ENCODE measurements around the gene CCNQ. TPM values are rescaled to one million over a fixed set of nuclear protein-coding genes. Genes with fewer than 3 reads are reported as not detected.

The CCNQ gene
- total RNA-seq, 1 donor from 2014 or later = 17.3 TPM

DNA sequence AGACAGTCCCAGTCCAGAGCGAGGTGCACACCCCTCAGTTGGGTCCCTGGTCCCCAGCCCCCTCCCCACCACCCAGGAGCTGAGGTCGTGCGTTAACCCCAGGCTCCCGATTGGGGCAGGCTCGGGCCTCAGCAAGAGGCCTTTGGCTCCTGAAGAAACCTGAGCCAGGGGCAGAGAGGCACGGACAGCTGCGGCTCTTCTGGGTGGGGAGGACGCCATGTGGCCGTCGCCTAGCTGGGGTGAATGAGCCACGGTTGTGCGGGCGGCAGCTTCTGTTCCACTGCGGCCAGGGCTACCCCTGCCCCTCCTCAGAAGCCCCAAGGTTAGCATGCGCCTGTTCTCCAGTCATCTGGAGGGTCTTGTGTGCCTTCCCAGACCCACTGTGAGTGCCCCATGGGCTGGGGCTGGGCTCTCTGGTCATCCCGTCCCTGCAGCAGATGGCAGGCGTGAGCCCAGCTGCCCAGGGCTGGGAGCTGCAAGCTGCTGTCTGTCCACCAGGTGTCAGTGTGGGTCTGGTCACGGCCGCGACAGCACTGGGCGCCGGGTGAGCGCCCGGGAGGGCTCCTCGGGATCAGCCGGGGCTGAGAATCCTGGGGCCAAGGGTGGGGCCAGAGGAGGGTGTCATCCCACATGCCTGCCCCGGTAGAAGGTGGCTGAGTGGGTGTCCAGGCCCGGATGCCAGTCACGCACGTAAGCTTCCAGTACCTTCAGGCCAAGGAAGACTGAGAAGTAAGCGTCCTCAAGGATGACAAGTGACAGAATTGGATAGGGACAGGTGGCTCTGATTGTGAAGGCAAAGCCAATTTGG is 59.6 kb downstream of the CCNQ start:
- DNase-seq = peak; percentile 44

DNA sequence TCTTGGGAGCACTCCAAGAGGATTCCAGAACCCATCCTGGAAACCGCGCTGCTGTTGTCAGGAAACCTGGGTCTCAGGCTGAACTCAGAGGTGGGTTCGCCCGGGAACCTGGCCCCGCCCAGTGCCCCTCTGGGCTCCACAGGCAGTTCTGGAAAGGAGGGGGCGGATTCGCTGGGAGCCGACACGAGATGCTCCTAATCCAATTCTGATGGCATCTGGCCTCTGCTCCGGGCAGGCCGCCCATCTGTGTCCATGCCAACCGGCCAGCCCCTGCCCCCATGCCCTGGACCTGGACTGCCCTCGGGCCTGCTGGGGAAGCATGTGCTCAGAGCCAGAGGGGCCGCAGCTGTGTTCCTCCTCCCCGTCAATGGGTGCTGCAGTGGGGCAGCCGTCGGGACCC is 60.5 kb downstream of the CCNQ start:
- DNase-seq = no peak

Other genes starting within 250 kb of the CCNQ start
- gene PNMA6E, start 197.8 kb downstream of the CCNQ start, total RNA-seq = not detected
- 1.9 TPM for gene ZFP92, start 187.7 kb downstream of the CCNQ start, total RNA-seq
- gene TREX2, start 153.1 kb downstream of the CCNQ start, total RNA-seq = not detected
- 8.3 TPM for gene HAUS7, start 128.6 kb downstream of the CCNQ start, total RNA-seq
- 1.9 TPM for gene BGN, start 104.2 kb downstream of the CCNQ start, total RNA-seq
- 7.2 TPM for gene ATP2B3, start 81.5 kb downstream of the CCNQ start, total RNA-seq
- gene DUSP9, start 48.1 kb upstream of the CCNQ start, total RNA-seq = 1.7 TPM
- 27.5 TPM for gene PNCK, start 74.7 kb upstream of the CCNQ start, total RNA-seq
- 11.4 TPM for gene SLC6A8, start 88.8 kb upstream of the CCNQ start, total RNA-seq
- 60.2 TPM for gene BCAP31, start 125.2 kb upstream of the CCNQ start, total RNA-seq
- gene ABCD1, start 125.7 kb upstream of the CCNQ start, total RNA-seq = 5.0 TPM
- gene PLXNB3, start 165.1 kb upstream of the CCNQ start, total RNA-seq = 0.47 TPM
- gene SRPK3, start 181.9 kb upstream of the CCNQ start, total RNA-seq = 0.16 TPM
- 29.0 TPM for gene IDH3G, start 195.2 kb upstream of the CCNQ start, total RNA-seq
- 78.9 TPM for gene SSR4, start 195.5 kb upstream of the CCNQ start, total RNA-seq
- 148 TPM for gene PDZD4, start 231.4 kb upstream of the CCNQ start, total RNA-seq

All from occipital lobe (tissue), 2 donors.